PFSK-1 (cell line): Measurements from ENCODE around the gene CRIP2.
A peak's percentile ranks its signal among the peaks of the same experiment; 100 is the strongest.

ENCODE experiments used
- FOXP2 ChIP-seq: optimal IDR thresholded peaks from 2 replicates; pipeline ENCODE3; 2011; ENCODE audit warnings: borderline replicate concordance, control low read depth, inconsistent platforms; ENCODE audit not compliant: insufficient read depth; ENCODE audit errors: extremely low read length, extremely low read depth
- POLR2AphosphoS5 ChIP-seq: IDR thresholded peaks from 2 replicates; pipeline ENCODE4 v1.6.1; 2012; ENCODE audit warnings: low read depth, mild to moderate bottlenecking, control low read depth, low read length, moderate library complexity
- REST ChIP-seq, 2 experiments: IDR thresholded peaks; 2 replicates each; pipeline versions ENCODE4 v1.6.1 to v1.8.0; 2011 to 2012; ENCODE audit warnings: low read depth in 2 of 2, low read length in 2 of 2, control low read depth in 1 of 2, inconsistent platforms in 1 of 2, mild to moderate bottlenecking in 1 of 2, moderate library complexity in 1 of 2; ENCODE audit not compliant: insufficient read depth in 1 of 2
- SIN3A ChIP-seq: IDR thresholded peaks from 2 replicates; pipeline ENCODE4 v1.6.1; 2012; ENCODE audit warnings: mild to moderate bottlenecking, low read length, moderate library complexity, borderline replicate concordance; ENCODE audit not compliant: insufficient read depth
- TAF1 ChIP-seq: IDR thresholded peaks from 2 replicates; pipeline ENCODE4 v1.6.1; 2012; ENCODE audit warnings: low read length, control low read depth, borderline replicate concordance; ENCODE audit not compliant: insufficient read depth

CRIP2 gene

DNA sequence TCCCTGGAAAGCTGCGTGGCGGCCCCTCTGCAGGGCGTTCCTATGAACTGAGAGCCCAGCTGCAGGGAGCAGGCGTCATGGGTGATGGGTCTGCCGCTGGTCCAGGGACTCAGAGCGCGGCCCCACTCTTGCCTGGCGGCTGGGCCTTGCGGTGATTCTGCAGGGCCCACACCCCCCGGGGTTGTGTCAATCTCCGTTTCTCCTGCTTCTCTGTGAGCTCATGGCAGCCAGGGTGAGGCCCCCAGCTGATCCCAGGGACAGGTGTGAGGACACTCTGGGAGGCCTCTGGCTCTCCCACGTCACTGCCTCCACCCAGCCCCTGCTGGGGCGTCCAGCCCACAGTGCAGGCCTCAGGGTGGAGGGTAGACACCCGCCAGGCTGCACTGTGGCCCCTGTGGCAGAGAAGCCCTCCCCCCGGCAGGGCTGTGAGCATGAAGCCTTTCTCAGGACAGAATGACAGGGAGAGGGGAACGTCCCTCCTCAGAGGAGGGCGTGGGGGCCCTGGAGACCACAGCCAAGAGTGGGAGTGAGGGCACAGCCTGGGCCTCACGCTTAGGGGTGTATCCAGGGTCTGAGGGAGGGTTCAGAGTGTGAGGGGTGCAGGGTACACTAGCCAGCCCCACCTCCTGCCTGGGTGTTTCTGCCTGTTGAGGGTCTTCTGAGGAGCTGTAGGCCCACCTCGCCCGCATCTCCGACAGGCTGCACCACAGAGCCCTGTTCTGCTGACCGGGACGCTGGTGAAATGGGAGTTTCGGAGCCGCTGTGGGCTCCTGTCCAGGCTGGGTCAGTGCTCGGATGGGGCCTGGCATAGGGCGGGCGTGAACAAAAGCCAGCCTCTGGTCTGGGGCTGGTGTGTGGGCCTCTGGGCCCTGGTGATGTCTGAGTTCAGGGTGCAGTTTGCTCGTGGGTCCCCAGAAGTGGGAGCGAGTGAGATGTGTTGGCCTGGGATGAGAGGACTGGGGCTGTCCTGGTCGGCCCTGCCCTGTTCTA is 26.7 kb upstream of the CRIP2 start:
- TF ChIP-seq FOXP2 (no peak), POLR2AphosphoS5 (no peak), TAF1 (no peak), SIN3A (no peak), REST (IDR thresholded peaks at IDR 0.05; ENCODE audit: insufficient read depth in 1 of 2, low read depth in 2 of 2, low read length in 2 of 2) (no peak)

- TF ChIP-seq FOXP2 (peak; percentile 22), SIN3A (no peak), TAF1 (no peak)
These were observed 25.9 kb upstream of the CRIP2 start for GRCh38 chr14:105448706-105449111.

- TF ChIP-seq SIN3A (no peak), POLR2AphosphoS5 (no peak), FOXP2 (no peak), TAF1 (no peak), REST (IDR thresholded peaks at IDR 0.05; ENCODE audit: insufficient read depth in 1 of 2, low read depth in 2 of 2, low read length in 2 of 2) (no peak)
These were observed 25.1 kb upstream of the CRIP2 start for GRCh38 chr14:105449276-105450122.

DNA sequence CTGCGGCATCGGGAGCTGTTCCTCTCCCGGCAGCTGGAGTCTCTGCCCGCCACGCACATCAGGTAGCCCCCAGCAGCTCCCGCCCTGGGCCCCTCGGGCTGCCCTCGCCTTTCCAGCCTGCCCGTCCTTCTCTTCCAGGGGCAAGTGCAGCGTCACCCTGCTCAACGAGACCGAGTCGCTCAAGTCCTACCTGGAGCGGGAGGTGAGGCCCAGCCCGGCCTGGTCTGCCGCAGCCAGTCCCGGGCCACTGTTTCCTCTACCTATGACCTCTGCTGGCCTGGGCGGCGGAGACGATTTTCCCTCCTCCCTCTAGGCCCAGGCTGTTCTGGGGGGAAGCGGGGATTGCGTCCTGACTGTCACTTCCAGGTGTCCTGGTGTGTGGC is 24.5 kb upstream of the CRIP2 start:
- TF ChIP-seq POLR2AphosphoS5 (no peak), REST (IDR thresholded peaks at IDR 0.05; ENCODE audit: insufficient read depth in 1 of 2, low read depth in 2 of 2, low read length in 2 of 2) (no peak), TAF1 (no peak), SIN3A (no peak), FOXP2 (no peak)

DNA sequence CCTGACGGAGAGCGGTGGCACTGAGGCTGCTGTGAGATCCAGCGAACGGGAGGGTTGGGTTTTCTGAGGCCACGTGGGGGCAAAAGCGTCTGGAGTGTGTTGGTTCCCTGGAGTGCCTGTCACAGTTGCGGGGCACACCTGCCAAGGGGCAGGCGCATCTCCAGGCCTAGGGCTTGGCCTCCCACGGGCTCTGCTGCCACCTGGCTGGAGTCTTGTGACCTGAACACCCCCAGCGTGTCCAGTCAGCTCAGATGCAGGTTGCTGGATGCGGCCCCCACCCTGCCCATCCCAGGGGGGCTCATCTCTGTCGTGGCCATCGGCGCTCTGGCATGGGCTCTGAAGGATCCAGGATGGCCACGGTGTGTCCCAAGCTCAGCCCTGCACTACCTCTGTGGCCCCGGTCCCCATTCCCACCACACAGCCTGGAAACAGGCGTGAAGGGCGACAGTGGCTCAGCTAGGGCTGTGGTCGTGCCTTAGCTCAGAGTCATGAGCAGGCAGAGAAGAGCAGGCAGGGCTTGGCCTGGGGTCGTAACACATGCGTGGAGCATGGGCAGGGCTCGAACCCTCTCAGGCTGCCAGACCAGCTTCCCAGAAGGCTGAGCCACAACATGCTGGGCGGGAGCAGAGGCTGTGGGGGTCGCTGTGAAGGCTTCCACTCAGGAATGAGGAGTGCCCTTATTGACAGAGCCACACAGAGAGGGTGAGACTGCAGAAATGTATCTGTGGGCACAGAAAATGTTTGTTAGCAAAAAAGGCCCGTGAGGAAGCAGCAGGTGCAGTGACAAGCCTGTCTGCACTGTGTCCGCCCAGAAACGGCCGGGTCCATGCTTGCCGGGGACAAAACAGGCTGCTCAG is 23.5 kb upstream of the CRIP2 start:
- no peak for TF ChIP-seq REST (IDR thresholded peaks at IDR 0.05; ENCODE audit: insufficient read depth in 1 of 2, low read depth in 2 of 2, low read length in 2 of 2)
- no peak for TF ChIP-seq POLR2AphosphoS5
- no peak for TF ChIP-seq FOXP2
- no peak for TF ChIP-seq SIN3A
